GM23248 (cell line): ENCODE measurements around the gene B4GALT2.

Experiments used
- EZH2 ChIP-seq: fragments of 200-600 bp; sonication (generic); IDR thresholded peaks from 2 replicates; pipeline ENCODE4 v1.6.1; 2018; ENCODE audit warnings: antibody characterized with exemption, mild to moderate bottlenecking; ENCODE audit not compliant: insufficient read depth, poor library complexity, severe bottlenecking
- EZH2phosphoT487 ChIP-seq: fragments of 200-600 bp; sonication (generic); IDR thresholded peaks from 2 replicates; pipeline ENCODE4 v1.6.1; 2018; ENCODE audit warnings: antibody characterized with exemption, moderate library complexity, mild to moderate bottlenecking, low read depth; ENCODE audit not compliant: insufficient read depth

DNA sequence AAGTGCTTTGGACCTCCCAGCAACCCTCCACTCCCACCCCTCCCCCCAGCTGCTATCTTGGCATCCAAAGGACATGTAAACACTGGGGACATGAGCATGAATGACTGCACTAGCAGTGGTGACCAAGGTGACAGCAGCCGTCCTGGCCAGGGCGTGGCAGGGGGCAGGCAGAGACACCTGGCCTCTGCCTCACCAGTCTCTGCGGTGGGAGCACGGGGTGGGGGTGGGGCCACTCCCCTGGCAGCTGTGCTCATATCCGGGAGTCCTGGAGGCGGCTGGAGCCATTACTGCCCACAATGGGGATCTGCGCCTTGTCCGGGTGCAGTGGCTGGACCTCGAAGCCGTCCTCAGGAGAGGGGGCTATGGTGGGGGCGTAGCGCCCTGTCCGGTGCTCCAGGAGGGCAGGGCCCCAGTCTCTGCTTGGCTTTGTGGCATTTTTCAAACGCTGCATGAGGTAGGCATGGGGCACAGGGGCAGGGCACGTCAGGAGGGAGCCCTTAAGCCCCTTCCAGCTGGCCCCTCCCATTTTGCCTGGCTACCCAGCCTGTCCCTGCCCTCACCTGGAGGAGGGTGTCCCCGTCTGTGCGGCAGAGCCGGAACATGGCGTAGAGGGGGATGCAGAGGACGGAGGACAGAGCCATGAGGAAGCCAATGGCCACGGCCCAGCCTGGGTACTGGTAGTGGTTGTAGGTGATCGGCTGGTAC is 18.4 kb downstream of the B4GALT2 start:
- TF ChIP-seq EZH2phosphoT487 = no peak
- TF ChIP-seq EZH2 = no peak
